MM.1S (cell line): ENCODE results near the gene HMGB3.

ENCODE experiments used
- EZH2 ChIP-seq: fragments of 300-600 bp; sonication (generic); optimal IDR thresholded peaks from 2 replicates; pipeline ENCODE3; 2017; ENCODE audit warnings: low read depth, mild to moderate bottlenecking, antibody characterized with exemption, low read length, mixed read lengths
- TF ChIP-seq, protein P1 (sequence below): fragments of 300-600 bp; sonication (generic); IDR thresholded peaks from 2 replicates; pipeline ENCODE4 v1.5.1; 2016; ENCODE audit warnings: antibody characterized with exemption, low read length, mixed read lengths

DNA sequence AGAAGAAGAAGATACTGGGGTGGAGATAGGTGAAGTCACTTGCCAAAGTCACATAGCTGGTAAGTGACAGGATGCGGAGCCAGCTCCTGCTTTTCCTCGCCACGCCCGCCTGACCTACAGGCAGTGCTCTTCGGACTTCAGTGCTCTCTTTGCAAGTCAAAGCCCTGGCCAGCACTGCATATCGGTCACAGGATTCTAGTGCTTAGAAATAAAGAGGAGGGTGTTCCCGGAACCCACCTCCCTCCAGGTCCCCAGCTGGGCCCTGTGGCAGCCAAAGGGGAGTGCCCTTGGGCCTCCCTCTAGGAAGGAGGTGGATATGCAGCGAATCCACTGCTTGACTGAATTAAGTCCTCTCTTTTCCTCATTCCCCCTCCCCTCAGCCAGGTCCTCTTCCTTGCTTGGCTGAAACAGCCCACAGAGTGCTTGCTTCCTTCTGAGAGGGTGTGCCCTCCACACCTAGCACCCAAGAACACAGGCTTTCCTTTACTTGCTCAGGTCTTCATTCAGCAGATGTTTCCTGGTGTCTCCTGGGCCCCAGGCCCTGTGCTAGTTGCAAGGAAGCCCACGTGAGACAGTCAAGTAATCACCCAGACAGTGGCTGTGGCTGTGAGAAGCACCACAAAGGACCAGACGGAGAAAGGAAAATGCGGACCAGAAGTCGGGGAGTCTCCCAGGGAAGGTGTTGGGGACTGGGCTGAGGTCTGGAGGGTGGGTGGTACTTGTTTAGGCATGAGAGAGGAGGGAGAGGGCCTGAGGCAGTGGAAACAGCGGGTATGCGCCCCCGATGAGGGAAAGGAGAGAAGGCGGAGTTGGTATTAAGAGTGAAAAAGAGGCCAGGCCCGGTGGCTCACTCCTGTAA is 14.0 kb upstream of the HMGB3 start:
- TF ChIP-seq, protein P1, sequence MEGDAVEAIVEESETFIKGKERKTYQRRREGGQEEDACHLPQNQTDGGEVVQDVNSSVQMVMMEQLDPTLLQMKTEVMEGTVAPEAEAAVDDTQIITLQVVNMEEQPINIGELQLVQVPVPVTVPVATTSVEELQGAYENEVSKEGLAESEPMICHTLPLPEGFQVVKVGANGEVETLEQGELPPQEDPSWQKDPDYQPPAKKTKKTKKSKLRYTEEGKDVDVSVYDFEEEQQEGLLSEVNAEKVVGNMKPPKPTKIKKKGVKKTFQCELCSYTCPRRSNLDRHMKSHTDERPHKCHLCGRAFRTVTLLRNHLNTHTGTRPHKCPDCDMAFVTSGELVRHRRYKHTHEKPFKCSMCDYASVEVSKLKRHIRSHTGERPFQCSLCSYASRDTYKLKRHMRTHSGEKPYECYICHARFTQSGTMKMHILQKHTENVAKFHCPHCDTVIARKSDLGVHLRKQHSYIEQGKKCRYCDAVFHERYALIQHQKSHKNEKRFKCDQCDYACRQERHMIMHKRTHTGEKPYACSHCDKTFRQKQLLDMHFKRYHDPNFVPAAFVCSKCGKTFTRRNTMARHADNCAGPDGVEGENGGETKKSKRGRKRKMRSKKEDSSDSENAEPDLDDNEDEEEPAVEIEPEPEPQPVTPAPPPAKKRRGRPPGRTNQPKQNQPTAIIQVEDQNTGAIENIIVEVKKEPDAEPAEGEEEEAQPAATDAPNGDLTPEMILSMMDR: no peak
- TF ChIP-seq EZH2: no peak
